HepG2 (cell line): ENCODE results near the gene NCOA7. TPM values are rescaled to one million over a fixed set of nuclear protein-coding genes. Genes with fewer than 3 reads are reported as not detected.

Source experiments
- ATAC-seq: fragments of 200-7000 bp; cut with Tn5 transposase; 3 replicates; pipeline ENCODE4 v1.9.1; 2020; ENCODE audit warnings: mild to moderate bottlenecking, moderate library complexity
- BruUV-seq: library from RNA; stranded (reverse); fragments of 400-500 nt; replicated peaks from 2 replicates; lab custom pipeline; 2021; lab: Mats Ljungman, UMichigan
- CTCF ChIA-PET: fragments of 300-600 bp; formaldehyde crosslinking; extraction: SDS; loops from one replicate; lab custom pipeline; 2021; ENCODE audit warnings: low total read pairs, inconsistent platforms, low intra/inter-chr PET ratio; lab: Yijun Ruan, JAX
- POLR2A ChIA-PET: fragments of 350-600 bp; sonication (Branson Sonifier 250); formaldehyde crosslinking; loops from one replicate; lab custom pipeline; 2020; ENCODE audit warnings: antibody characterized with exemption, inconsistent platforms; lab: Yijun Ruan, JAX
- DNase-seq: peaks from one replicate; pipeline ENCODE4 v3.0.0-alpha.2; 2015; ENCODE audit warnings: low spot score
- FAIRE-seq: peaks from 3 replicates; lab custom pipeline; 2011; peaks lifted over from hg19 to GRCh38; lab: Jason Lieb, UNC
- H2AFZ ChIP-seq: one replicate; pipeline ENCODE4 v1.6.1; 2011; ENCODE audit warnings: low read length, inconsistent platforms
- H3K27ac ChIP-seq: fragments of 300-600 bp; 3 replicates; pipeline ENCODE4 v1.8.0; 2011; ENCODE audit warnings: mixed run types, mild to moderate bottlenecking, mixed read lengths, low read length, inconsistent platforms; ENCODE audit not compliant: insufficient read depth; ENCODE audit errors: extremely low read length
- H3K27me3 ChIP-seq, 2 experiments: fragments of 200-600 bp in 1 of 2; 2 replicates in 1 of 2; 3 replicates in 1 of 2; pipeline versions ENCODE4 v1.6.0 to v1.8.0; 2011; ENCODE audit warnings: low read length in 2 of 2, mild to moderate bottlenecking in 2 of 2, moderate library complexity in 2 of 2, inconsistent platforms in 1 of 2; ENCODE audit not compliant: insufficient read depth in 2 of 2, control insufficient read depth in 1 of 2
- H3K36me3 ChIP-seq, 2 experiments: fragments of 200-600 bp in 1 of 2; replicated peaks in 1 of 2; 2 replicates in 1 of 2; 3 replicates in 1 of 2; pipeline versions ENCODE4 v1.5.1 to v1.8.0; 2011; ENCODE audit warnings: low read length in 2 of 2, inconsistent platforms in 1 of 2; ENCODE audit not compliant: insufficient read depth in 2 of 2, control insufficient read depth in 1 of 2
- H3K4me1 ChIP-seq: 2 replicates; pipeline ENCODE4 v1.5.1; 2012; ENCODE audit warnings: low read length, inconsistent platforms; ENCODE audit not compliant: insufficient read depth
- H3K4me2 ChIP-seq: 2 replicates; pipeline ENCODE4 v1.6.0; 2011; ENCODE audit warnings: low read depth, low read length, inconsistent platforms
- H3K4me3 ChIP-seq, 3 experiments: fragments of 200-600 bp in 1 of 3; sonication (generic), shearing (Covaris generic) in 1 of 3; replicated peaks in 1 of 3; 2 replicates each; pipeline ENCODE4 v1.5.1; 2011 to 2016; ENCODE audit warnings: low read length in 3 of 3, inconsistent platforms in 2 of 3, low read depth in 2 of 3, mild to moderate bottlenecking in 2 of 3, control low read depth in 1 of 3, mixed read lengths in 1 of 3; ENCODE audit not compliant: insufficient read depth in 1 of 3
- H3K79me2 ChIP-seq: one replicate; pipeline ENCODE4 v1.6.1; 2011; ENCODE audit warnings: low read length, inconsistent platforms; ENCODE audit not compliant: insufficient read depth
- H3K9ac ChIP-seq: 2 replicates; pipeline ENCODE4 v1.6.0; 2011; ENCODE audit warnings: mild to moderate bottlenecking, low read depth, low read length, inconsistent platforms; ENCODE audit not compliant: insufficient read depth
- H3K9me3 ChIP-seq: 2 replicates; pipeline ENCODE4 v1.5.1; 2012; ENCODE audit warnings: mild to moderate bottlenecking, low read length
- H4K20me1 ChIP-seq: 2 replicates; pipeline ENCODE4 v1.6.0; 2011; ENCODE audit warnings: inconsistent platforms, mild to moderate bottlenecking, low read length, moderate library complexity; ENCODE audit not compliant: insufficient read depth
- NKX3-1 ChIP-seq: sonication (generic); formaldehyde crosslinking; IDR thresholded peaks from 2 replicates; pipeline ENCODE4 v1.5.0; 2020; ENCODE audit warnings: missing genetic modification reagents
- RAD51 ChIP-seq: fragments of 450-650 bp; IDR thresholded peaks from 2 replicates; pipeline ENCODE4 v1.6.1; 2016; ENCODE audit warnings: borderline replicate concordance
- STAG1 ChIP-seq: sonication (generic); formaldehyde crosslinking; IDR thresholded peaks from 2 replicates; pipeline ENCODE4 v1.4.0; 2020; ENCODE audit warnings: missing genetic modification reagents
- WIZ ChIP-seq: sonication (generic); formaldehyde crosslinking; IDR thresholded peaks from 2 replicates; pipeline ENCODE4 v1.5.1; 2020; ENCODE audit warnings: mild to moderate bottlenecking, missing genetic modification reagents
- ZC3H4 ChIP-seq: sonication (generic); formaldehyde crosslinking; IDR thresholded peaks from 2 replicates; pipeline ENCODE4 v1.4.0; 2020; ENCODE audit warnings: missing genetic modification reagents, borderline replicate concordance
- ZFP36 ChIP-seq: fragments of 150-350 bp; IDR thresholded peaks from 2 replicates; pipeline ENCODE4 v1.6.1; 2018; ENCODE audit warnings: borderline replicate concordance, low read length, low read depth; ENCODE audit not compliant: partially characterized antibody
- ZMAT5 ChIP-seq: sonication (generic); formaldehyde crosslinking; IDR thresholded peaks from 2 replicates; pipeline ENCODE4 v1.5.0; 2020; ENCODE audit warnings: mild to moderate bottlenecking, low read depth, missing genetic modification reagents, borderline replicate concordance
- ZNF12 ChIP-seq: sonication (generic); formaldehyde crosslinking; IDR thresholded peaks from 2 replicates; pipeline ENCODE4 v1.5.0; 2020; ENCODE audit warnings: missing genetic modification reagents
- ZNF530 ChIP-seq: sonication (generic); formaldehyde crosslinking; IDR thresholded peaks from 2 replicates; pipeline ENCODE4 v1.5.0; 2020; ENCODE audit warnings: low read depth, mild to moderate bottlenecking, missing genetic modification reagents
- ZNF746 ChIP-seq: sonication (generic); formaldehyde crosslinking; IDR thresholded peaks from 2 replicates; pipeline ENCODE4 v1.8.0; 2022; ENCODE audit warnings: mild to moderate bottlenecking, missing genetic modification reagents
- WGBS: methylation state at CpG from one replicate; pipeline ENCODE4 v1.1.6; 2017; ENCODE audit warnings: low lambda C conversion rate; 5-methylcytosine and 5-hydroxymethylcytosine counted together
- in situ Hi-C: cut with HindIII; loops from 2 replicates; pipeline ENCODE4 v1.10.0; 2017; ENCODE audit warnings: low pct_unique_long_range_greater_than_20kb; ENCODE audit not compliant: extremely low pct_ligation_motif_present
- intact Hi-C: fragments of 100-400 bp; cut with micrococcal nuclease; formaldehyde crosslinking; loops from one replicate; pipeline ENCODE4 v1.10.0; 2022; ENCODE audit not compliant: unreplicated experiment
- polyA plus RNA-seq, 8 experiments: library from polyadenylated mRNA; depleted of rRNA in 3 of 8; stranded (reverse) in 7 of 8; unstranded in 1 of 8; fragments of >200 nt; fragmentation: Illumina TruSeq in 4 of 8; extraction: Trizol in 4 of 8; gene quantifications; 2 replicates each; pipeline versions ENCODE4 v1.2.1 to v1.2.3, GENCODE V29; 2011 to 2016; ENCODE audit warnings: low read depth in 4 of 8, missing spikeins in 1 of 8, mixed read lengths in 1 of 8; ENCODE audit not compliant: insufficient read depth in 1 of 8
- total RNA-seq, 5 experiments: library from RNA; depleted of rRNA; stranded (reverse); fragments of >200 nt; fragmentation: Illumina TruSeq; extraction: Trizol; gene quantifications; 2 replicates each; pipeline ENCODE4 v1.2.3, GENCODE V29; 2016; ENCODE audit warnings: low read depth in 1 of 5
- TF ChIP-seq, protein P1 (sequence below): sonication (generic); formaldehyde crosslinking; IDR thresholded peaks from 2 replicates; pipeline ENCODE4 v1.8.1; 2023; ENCODE audit warnings: mild to moderate bottlenecking, inconsistent platforms, moderate library complexity, missing genetic modification reagents, borderline replicate concordance

The NCOA7 gene
- total and polyA plus RNA-seq, 2 of the 13 experiments (the other 11 are each of a cell fraction or from before 2014, with no cell fraction given) = 13.6 to 20.8 TPM

DNA sequence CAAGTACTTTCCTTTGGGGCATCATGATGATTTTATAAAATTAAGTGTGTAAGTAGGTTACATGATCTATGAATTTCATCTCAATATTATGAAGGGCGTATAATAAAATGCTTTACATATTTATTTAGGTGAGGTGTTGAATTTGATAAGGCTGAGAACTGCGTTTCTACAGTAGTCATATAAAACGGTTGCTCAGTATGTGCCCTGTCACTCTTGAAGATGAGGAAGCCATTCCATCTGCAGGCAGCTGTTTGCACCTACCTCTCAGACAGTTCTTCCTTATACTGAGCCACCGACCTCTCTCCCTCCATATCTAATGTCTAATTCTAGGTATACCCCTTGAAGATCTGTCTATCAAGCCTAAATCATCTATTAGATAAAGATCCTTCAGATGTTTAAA lies 16.1 kb downstream of the NCOA7 start:
- no peak overlapping the region for H3K9ac ChIP-seq
- H3K4me3 ChIP-seq = no peak overlapping the region
- no peaks in the 10 kb centered on the region; a peak in 3 of 5 replicates for H3K36me3 ChIP-seq
- TF ChIP-seq RAD51 (no peak), ZC3H4 (CRISPR knock-in tag) (no peak), ZFP36 (no peak), NKX3-1 (CRISPR knock-in tag) (no peak), ZNF530 (CRISPR knock-in tag) (no peak), WIZ (no peak), STAG1 (CRISPR knock-in tag) (no peak), ZNF746 (CRISPR knock-in tag) (no peak), ZNF12 (CRISPR knock-in tag) (no peak), ZMAT5 (no peak)
- TF ChIP-seq, protein P1, sequence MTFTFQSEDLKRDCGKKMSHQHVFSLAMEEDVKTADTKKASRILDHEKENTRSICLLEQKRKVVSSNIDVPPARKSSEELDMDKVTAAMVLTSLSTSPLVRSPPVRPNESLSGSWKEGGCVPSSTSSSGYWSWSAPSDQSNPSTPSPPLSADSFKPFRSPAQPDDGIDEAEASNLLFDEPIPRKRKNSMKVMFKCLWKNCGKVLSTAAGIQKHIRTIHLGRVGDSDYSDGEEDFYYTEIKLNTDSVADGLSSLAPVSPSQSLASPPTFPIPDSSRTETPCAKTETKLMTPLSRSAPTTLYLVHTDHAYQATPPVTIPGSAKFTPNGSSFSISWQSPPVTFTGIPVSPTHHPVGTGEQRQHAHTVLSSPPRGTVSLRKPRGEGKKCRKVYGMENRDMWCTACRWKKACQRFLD (CRISPR knock-in tag) = no peak
- TF ChIP-seq, all 625 proteins: peak for 0
- 96% methylated on average over 4 of the region's 4 CpGs for WGBS
- POLR2A ChIA-PET = interaction anchor here (0.7 kb wide), 1 partner anchor 16 kb away, joined by 3 read pairs; the partner anchor contains the start of gene NCOA7
- Histone ChIP-seq H4K20me1 (no peaks in the 10 kb centered on the region), H3K27ac (no peak overlapping the region), H3K4me1 (peaks cover 7% of the 10 kb centered on the region), H3K27me3 (no peaks in the 10 kb centered on the region), H3K4me2 (no peak overlapping the region), H3K79me2 (no peaks in the 10 kb centered on the region), H2AFZ (no peak overlapping the region), H3K9me3 (no peaks in the 10 kb centered on the region)
- no peak for ATAC-seq
- in situ Hi-C loops = no loop called here
- no TSS peak for BruUV-seq
- CTCF ChIA-PET = no interaction called here
- no peak for FAIRE-seq
- DNase-seq = no peak
- intact Hi-C loops = no loop called here
